RPMI8226 (cell line): ENCODE results near the gene EIF5A.

Experiments
- DNase-seq: peaks from one replicate; pipeline ENCODE4 v3.0.0-alpha.2; 2015

Gene EIF5A

GRCh38 chr17:7289256-7290032, 18.0 kb upstream of the EIF5A start:
- DNase-seq = no peak

GRCh38 chr17:7290166-7290565, 17.3 kb upstream of the EIF5A start:
- no peak for DNase-seq

- DNase-seq = no peak
Observed at GRCh38 chr17:7290685-7291084, 16.7 kb upstream of the EIF5A start.

- no peak for DNase-seq
Observed at GRCh38 chr17:7292194-7292593, 15.2 kb upstream of the EIF5A start.

GRCh38 chr17:7292729-7293128, 14.7 kb upstream of the EIF5A start:
- DNase-seq = no peak

- DNase-seq = no peak
Observed at GRCh38 chr17:7293159-7293558, 14.3 kb upstream of the EIF5A start.

- DNase-seq = peak; percentile 31
Observed at GRCh38 chr17:7293816-7294613, 13.4 kb upstream of the EIF5A start.

- DNase-seq = peak; percentile 90
Observed at GRCh38 chr17:7294614-7295153, 12.7 kb upstream of the EIF5A start, which contains the start of gene YBX2. TSS of gene YBX2 (minus strand) at chr17:7294639. CDS start at chr17:7294500, 139 bp downstream.

- DNase-seq = no peak
Observed at GRCh38 chr17:7295230-7296180, 11.9 kb upstream of the EIF5A start.

GRCh38 chr17:7296189-7296861, 11.1 kb upstream of the EIF5A start:
- peak; percentile 85 for DNase-seq

- no peak for DNase-seq
Observed at GRCh38 chr17:7304179-7304578, 3.2 kb upstream of the EIF5A start.

GRCh38 chr17:7307686-7308624, 527 bp downstream of the EIF5A start:
- DNase-seq = peak; percentile 46

GRCh38 chr17:7308625-7309433, 1.4 kb downstream of the EIF5A start:
- peak; percentile 77 for DNase-seq

GRCh38 chr17:7309628-7310027, 2.2 kb downstream of the EIF5A start:
- no peak for DNase-seq

- DNase-seq = no peak
Observed at GRCh38 chr17:7311110-7311705, 3.8 kb downstream of the EIF5A start.

- DNase-seq = no peak
Observed at GRCh38 chr17:7312432-7313087, 5.1 kb downstream of the EIF5A start.

GRCh38 chr17:7313088-7313889, 5.9 kb downstream of the EIF5A start:
- peak; percentile 32 for DNase-seq
